ENCODE results near the gene EOMES. TPM values are rescaled to one million over a fixed set of nuclear protein-coding genes. Genes with fewer than 3 reads are reported as not detected.

The EOMES gene
- total RNA-seq, 1 donor from 2014 or later: not detected

DNA sequence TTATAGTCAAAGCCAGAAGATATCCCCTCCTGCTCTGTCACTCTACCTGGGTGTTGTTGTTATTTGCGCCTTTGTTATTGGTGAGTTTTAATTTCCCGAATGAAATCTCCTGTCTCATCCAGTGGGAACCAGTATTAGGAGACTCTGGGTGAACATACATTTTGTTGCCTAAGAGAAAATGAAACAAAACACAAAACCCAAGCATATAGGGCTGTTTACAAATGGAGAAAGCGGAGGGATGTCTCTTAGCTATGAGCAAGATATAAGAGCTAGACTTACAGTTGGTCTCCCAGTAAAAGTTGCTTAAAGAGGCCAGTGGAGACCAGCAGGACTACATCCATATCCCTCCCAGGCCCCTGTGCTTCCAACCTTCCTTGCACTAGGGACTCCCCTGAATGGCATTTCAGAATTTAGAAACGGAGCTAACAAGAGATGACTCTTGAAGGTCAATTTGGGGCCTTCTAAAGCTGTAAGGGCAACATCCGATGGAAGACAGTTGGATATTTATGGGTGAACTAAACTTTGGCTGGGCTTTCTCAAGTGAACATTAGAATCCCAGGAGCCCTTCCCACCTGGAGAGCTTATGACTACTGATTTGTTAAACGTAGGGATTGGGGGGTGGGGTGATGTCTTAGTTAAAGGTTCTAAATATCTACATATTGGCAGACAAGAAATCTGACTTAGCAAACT lies 2.7 kb downstream of the EOMES start:
- no peak for DNase-seq

DNA sequence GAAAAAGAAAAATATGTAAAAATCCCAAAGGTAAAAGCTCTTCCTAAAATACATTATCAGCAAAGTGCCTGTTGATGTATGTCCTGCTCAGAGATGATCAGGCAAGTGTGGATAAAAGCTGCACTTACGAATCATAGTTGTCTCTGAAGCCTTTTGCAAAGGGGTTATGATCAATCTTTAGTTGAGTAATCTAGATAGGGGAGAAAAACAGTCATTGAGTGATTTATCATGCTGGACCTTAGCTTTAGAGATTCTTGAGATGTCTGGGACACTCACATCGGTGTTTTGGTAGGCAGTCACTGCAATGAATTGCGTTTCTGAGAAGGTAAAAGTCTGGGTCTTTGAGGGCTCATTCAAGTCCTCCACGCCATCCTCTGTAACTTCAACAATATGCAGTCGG lies 3.7 kb downstream of the EOMES start:
- DNase-seq: no peak

DNA sequence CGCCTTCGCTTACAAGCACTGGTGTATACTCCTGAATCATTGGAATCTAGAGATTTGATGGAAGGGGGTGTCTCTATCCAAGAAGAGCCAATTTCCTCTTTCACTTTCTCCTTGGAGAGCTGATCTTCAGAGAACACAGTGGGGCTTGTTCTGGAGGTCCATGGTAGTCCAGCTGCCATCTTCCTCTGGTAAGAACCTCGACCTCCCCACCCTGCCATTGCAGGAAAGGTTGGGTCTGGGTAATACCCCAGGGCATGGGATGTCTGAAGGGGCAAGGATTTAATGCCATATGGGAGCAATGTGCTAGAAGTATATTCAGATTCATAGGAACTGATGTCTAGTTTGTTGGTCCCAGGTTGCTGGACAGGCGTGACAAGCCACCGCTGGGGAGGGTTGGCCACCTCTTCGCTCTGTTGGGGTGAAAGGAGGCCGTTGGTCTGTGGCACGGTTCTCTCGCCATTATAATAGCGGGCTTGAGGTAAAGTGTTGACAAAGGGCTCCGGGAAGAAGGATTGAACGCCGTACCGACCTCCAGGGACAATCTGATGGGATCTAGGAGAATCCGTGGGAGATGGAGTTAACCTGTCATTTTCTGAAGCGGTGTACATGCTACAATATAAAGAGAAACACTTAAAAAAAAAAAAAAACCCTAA lies 4.8 kb downstream of the EOMES start:
- no peak for DNase-seq

DNA sequence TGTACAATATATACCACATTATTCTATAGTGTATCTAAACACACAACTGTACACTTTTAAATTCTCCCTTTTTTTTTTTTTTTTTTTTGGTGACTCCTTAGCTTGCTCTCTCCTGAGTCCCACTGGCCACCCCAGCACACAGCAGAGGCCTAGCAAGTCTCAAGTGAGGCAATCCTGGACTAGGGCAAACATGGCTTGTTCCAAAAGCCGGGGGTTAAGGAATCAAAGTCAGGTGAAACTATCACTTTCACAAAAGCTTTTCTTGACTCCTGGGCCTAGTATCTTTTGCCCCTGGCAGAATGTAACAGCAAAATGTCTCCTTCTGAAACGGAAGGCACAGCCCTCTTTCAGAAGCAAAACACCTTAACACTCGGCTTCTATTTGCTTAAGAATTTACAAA lies 5.8 kb downstream of the EOMES start:
- no peak for DNase-seq

DNA sequence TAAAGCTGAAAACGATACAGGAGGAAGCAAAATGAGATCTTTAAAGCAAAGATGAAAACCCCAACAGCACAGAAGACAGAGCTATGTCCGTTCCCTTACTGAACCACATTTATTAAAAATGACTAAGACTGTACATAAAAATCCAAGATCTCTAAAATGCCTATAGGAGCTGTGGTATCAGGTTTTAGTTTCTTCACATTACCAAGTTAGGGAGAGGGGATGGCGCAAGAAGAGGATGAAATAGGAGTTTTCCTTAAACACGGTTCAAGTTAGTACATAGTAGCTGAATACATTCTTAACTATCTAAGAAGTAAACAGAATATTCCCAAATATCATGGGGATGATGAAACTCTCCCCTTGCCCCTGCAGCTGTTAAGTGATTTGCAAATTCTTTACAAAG lies 6.3 kb downstream of the EOMES start:
- DNase-seq: no peak

DNA sequence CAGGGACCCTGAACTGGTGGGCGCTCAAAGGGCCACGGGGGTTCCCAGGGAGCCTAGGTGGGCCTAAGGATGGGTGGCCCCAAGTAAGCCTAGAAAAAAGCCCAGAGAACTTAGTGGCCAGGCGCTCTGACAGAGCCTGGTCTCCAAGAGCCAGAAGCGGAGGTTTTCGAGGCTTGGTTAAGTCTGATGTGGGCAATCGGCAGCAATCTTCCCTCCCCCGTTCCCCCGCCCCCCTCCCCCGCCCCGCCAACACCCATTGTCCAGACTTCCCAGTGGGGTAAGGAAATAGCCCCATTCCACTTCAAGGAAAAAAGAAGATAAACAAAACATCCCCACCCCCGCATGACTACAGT lies 6.7 kb downstream of the EOMES start:
- DNase-seq: no peak

DNA sequence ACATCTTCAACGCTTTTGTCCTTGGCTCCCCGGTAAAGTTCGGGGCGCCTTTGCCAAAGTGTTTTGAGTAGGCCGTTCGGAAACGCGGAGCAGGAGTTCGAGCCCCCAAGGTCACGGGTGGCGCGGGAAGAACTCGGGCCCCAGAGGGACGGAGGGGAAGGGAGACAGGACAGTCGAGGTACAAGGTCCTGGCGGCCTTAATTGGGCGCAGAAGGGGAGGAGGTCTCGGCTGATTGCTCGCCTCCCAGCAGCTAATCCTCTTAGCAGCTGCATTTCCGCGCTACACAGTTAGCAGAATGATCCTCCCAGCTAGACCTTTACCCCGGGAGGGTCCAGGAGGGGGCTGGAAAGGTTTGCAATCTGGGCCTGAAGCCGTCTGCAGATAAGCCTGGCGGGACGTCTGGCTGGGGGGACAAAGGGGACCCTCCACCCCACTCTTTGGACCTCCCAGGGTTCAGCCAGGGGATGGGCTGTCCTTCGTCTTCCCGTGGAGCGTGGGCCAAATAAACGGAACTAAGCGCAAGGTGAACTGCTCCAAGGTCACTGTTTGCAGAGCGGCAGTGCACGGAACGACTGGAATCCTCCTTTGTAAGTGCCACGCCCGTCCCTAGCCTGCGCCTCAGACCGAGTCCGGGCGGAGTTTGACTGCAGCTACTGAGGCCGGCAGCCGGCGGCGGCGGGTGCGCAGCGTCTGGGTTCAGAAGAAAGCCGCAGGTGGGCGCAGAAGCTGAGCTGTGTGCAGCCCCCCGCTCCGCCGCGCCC lies 7.2 kb downstream of the EOMES start:
- peak; percentile 17 for DNase-seq

DNA sequence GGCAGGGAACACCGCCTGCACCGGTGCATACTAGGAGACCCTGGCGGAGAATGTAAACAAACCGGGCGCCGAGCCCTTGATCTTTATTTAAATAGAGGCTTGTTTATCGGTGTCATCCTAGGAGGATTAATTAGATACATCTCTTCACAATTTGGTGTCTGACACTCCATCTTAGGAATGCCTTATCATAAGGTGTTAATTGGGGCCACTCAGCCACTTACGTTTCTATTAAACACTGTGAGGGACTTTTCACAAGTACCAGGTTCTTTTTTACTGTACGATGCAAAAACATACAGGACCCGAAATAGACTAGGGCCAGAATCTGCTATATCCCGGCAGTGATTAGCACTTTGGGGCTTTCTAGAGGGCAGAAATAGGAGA lies 8.0 kb downstream of the EOMES start:
- no peak for DNase-seq

DNA sequence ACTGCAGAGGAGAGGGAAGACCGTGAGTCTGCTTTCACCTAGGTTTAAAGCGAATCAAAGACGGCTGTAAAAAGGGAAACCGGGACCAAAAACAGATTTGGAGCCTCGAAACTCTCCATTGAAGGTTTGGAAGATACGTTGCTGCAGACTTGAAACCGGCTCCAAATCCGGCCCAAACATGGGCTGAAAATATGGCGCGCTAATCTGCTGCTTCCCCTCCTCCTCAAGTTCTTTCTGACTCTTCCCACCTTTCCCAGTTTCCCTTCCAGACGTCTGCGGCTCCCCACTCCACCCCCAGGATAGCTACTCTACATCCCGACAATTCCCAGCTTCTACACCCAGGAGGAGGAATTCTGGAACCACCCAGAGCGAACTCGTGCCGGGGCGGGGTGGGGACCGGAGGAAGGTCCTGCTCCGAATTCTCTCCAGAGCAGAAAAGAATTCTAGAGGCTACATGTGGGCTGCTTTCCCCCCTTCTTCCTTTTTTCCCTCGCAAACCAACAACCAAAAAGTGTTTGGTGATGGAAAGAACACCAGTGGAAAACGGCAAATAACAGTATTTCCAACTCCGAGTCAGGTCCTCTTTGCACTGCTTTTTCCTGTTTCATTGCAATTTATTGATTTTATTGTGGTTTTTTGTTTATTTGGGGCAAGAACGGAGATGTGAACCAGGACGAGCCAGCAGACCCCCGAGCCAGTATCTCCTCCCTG lies 8.5 kb downstream of the EOMES start:
- peak; percentile 11 for DNase-seq

DNA sequence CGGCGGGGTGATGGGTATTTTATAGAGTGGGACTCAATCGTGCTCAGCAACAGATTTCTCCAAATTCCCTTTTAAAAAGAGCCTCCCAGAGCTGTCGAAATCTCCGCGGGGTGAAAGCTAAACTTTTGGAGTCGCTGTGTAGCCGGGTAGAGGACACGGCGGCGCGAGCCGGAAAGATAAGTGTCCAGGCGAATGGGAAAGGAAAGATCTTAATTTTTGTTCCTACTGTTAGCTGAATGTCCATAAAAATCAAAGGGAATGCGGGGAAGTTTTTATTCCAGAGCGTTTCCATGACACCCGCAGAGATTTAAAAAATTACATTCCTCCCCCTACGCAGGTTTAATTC lies 9.1 kb downstream of the EOMES start:
- no peak for DNase-seq

DNA sequence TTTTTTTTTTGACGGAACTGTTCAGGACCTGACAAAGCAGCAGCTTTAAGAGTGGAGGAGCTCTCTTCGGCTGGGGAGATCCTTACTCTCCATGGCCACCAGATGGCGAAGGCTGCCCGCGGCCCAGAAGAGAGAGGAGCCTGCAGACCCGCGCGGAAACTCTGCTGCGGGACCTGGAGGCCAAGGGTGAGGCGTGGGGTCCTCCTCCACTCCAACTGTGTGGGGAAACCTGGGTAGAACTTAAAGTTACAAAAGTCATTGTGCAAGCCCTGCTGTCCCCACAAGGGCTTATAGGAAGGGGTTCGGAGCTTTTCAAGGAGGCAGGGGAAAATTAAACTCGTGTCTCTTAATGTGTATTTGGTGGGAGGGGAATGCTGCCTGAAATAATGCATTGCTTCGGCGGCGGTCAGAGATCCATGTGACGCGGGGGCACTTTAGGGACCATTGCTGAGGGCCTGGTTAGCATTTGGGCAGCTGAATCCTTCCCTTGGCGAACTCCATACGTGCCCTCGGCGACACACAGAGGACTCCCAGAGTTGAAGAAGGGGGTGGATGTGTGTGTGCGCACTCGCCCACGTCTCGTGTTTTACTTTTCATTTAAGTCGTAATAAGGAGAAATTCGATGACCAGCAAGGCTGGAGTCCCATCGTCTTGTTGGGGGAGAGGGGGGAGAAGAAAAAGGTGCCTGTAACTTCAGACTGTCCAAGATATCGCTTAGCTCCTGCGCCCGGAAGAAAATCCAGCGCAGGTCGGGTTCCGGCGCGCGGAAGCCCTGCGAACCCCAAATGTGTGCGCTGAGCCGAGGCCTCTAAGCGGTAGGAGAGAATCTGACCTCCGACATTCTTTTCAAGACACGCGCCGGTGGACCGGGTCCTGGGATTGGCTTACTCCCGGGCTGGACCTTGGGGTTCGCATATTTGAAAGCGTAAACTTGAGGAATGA lies 9.7 kb downstream of the EOMES start:
- peak; percentile 89 for DNase-seq

DNA sequence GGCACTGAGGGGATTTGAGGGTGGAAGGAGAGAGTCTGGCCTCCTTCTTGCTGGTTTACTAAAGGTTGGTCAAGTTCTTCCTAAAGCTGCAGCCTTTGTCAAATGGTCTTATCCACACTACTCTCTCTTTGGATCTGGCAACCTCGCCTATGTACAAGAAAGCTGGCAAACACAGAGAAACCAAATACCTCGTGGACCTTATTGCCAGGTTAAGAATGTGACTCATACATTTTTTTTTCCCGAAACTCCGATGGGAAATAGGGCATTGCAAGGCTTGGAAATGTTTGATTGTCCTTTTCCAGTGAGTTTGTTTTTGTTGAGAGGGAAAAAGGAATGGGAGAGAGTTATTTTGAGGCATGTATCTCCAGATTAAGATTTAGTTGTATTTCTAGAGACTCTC lies 13.9 kb downstream of the EOMES start:
- DNase-seq: no peak

DNA sequence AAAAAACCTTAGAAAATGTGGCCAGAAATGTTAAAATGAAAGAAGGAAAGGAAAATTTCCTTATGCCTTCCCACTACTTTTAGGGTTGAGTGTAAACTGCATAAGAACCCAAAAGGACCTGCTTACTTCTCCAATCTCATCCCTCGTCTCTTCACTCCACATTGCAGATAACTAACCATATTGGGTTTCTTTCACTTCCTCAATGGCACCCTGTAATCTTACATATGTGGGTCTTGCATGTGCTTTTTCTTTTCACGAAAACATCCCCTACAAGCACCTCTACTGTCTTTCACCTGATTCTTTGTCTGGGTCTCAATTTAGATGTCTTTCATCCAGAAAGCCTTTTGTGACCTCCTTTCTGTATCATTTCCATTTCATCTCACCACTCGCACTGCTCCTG lies 23.1 kb downstream of the EOMES start:
- DNase-seq: no peak

DNA sequence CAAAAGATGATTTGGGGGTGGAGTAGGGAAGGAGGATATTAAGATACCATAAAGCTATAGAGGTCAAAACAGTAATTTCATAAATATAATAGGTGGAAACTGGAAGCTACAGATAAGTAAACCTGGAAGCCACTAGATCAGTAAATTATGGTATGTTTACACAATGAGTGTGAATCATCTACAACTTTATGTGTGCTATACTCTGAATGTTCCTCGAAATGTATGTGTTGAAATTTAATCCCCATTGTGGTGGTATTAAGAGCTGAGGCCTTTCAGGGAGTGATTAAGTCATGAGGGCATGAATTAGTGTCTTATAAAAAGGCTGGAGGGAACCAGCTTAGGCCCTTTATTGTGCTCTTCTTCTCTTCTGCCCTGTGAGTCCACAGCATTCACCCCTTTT lies 25.2 kb downstream of the EOMES start:
- DNase-seq: peak; percentile 34

DNA sequence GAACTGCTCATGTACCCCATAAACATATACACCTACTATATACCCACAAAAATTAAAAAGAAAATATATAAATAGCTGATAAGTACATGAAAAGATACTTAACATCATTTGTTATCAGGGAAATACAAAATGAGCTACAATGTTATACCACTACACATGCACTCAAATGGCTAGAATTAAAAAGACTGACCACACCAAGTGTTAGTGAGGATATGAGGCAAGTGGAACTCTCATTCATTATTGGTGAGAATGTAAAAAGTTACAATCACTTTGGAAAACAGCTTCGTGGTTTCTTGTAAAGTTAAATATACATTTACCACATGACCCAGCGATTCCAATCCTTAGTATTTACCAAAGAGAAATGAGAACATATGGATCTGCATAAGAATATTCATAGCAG lies 26.5 kb downstream of the EOMES start:
- DNase-seq: no peak

DNA sequence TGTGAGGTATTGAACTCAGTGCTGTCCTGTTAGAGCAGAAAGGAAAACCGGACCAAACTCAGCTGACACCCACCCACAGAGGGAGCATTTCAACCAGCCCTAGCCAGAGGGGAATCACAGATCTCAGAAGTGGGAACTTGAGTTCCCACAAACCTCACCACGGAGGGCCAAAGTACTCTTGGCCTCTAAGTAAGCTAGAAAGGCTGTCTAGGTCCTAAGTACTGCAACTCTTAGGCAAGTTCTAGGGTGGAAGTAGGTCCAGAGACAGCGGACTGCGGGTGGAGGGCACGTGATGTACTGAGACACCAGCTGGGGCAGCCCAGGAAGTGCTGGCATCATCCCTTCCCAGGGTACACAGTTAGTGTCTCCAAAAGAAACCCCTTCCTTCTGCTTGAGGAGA lies 34.1 kb downstream of the EOMES start:
- no peak for DNase-seq

DNA sequence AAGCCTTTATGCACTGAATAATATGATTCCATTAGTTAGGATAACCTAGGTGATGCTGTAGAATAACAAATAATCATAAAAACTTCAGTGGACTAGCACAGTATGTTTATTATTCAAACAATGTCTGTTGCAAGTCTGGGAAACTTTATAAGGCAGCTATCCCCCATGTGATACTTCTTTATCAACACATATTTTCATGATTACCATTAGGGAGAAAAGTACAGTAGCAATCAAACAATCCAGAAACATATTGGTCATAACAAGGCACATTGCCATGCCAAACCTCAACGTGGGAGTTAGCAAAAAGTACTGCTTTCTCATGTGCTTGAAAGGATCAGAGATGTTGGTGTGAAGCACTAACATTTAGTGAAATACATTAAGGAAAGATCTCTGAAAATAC lies 35.5 kb downstream of the EOMES start:
- DNase-seq: no peak

DNA sequence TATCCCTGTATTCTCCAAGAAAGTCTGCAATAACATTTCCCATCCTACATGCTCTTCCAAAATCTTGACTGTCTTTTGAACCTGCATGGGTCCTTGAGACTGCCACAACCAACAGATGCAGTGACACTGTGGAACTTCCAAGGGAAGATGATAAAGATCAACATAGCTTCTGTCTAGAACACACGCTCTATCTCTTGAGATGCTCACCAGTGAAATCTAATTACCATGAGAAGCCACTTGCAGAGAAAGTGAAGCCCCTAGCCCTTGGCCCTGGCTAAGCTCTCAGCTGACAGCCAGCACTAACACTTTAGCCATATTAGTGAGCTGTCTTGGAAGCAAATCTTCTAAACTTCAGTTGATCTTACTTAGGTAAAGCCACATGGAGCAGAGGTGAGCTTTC lies 36.6 kb downstream of the EOMES start:
- no peak for DNase-seq

DNA sequence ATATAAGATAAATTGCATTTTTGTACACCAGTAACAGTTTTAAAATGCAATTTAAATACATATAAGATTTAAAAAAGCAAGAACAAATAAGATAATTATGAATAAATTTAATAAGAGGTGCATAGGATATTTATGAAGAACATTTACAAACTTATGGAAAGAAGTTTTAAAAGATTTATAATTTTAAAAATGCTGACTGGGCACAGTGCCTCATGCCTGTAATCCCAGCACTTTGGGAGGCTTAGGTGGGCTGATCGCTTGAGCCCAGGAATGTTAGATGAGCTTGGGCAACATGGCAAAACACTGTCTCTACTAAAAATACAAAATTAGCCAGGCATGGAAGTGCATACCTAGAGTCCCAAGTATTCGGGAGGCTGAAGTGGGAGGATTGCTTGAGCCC lies 37.8 kb downstream of the EOMES start:
- DNase-seq: no peak

DNA sequence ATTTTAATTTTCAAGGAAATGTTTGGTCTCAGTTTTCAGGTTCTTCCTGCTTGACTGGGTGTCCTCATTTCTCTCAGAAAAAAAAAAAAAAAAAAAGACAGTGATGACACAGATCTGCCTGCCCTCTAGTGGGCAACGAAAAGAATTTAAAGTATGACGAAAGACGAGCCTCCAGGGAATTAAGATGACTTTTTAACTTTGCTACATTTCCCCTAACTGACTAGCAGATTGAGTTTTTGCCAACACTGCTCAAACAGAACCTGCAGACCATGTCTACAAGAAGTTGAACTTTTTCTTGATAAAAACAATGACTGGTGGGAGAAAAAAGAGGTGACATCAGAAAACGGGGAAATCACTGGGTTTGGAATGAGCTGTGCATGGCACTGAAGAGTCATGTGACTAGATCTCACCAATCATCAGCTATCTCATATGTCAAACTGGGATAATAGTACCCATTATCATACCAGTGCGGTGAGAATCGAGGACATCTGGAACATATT lies 40.8 kb downstream of the EOMES start:
- DNase-seq: peak; percentile 78

DNA sequence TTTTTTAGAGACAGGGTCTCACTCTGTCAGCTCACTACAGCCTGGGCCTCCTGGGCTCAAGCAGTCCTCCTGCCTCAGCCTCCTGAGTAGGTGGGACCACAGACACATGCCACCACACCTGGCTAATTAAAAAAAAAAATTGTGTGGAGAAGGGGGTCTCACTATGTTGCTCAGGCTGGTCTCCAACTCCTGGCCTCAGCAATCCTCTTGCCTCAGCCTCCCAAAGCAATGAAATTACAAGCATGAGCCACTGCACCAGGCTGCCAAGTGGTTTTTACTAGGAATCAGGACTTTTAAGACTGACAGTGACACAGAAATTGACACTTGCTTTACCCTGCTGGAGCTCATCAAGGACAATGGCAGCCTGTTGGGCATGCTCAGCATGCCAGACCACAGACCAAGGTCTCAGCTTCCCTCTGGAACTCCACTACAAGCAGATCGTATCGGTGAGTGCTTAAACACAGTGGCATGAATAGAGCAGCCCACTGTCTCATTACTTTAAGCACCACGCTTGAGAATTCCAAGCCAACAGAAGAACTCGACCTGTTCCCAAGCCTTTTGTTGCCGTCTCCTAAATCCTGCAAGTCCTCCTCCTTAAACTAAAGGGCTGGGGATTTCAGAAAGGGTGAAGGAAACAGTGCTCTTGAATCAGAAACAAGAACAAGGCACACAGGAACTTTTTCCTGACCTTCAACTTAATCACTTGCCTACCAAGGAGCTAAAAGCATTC lies 41.4 kb downstream of the EOMES start:
- no peak for DNase-seq

DNA sequence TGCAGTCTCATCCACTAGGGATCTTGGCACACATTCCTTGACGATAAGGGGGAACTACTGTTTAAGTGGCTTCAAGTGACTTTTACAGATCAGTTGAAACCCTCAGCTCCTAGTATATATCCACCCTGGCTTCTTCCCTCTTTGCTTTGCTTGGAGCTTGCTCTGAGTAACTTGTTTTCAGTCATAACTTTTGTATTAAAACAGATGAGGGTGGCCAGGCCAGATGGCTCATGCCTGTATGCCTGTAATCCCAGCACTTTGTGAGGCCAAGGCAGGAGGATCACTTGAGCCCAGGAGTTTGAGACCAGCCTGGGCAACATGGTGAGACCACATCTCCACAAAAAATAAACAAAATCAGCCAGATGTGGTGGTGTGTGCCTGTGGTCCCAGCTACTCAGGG lies 42.4 kb downstream of the EOMES start:
- no peak for DNase-seq

Measured in dermis blood vessel endothelial cell (primary cell).